Ishikawa (cell line): ENCODE data around the gene NUDT19.
A peak's percentile ranks its signal among the peaks of the same experiment; 100 is the strongest.

Source experiments
- CEBPB ChIP-seq: IDR thresholded peaks from 2 replicates; pipeline ENCODE4 v1.6.1; 2012
- CREB1 ChIP-seq: IDR thresholded peaks from 2 replicates; pipeline ENCODE4 v1.6.1; 2012; ENCODE audit warnings: low read depth
- EGR1 ChIP-seq: IDR thresholded peaks from 2 replicates; pipeline ENCODE4 v1.6.1; 2012
- EP300 ChIP-seq: IDR thresholded peaks from 2 replicates; pipeline ENCODE4 v1.6.1; 2012; ENCODE audit warnings: borderline replicate concordance
- FOXM1 ChIP-seq: IDR thresholded peaks from 2 replicates; pipeline ENCODE4 v1.6.1; 2012; ENCODE audit warnings: low read depth, borderline replicate concordance
- NFIC ChIP-seq: IDR thresholded peaks from 2 replicates; pipeline ENCODE4 v1.6.1; 2012
- RAD21 ChIP-seq: IDR thresholded peaks from 2 replicates; pipeline ENCODE4 v1.6.1; 2012; ENCODE audit warnings: low read depth
- TAF1 ChIP-seq: IDR thresholded peaks from 2 replicates; pipeline ENCODE4 v1.6.1; 2012; ENCODE audit warnings: low read depth, mild to moderate bottlenecking
- TCF12 ChIP-seq: IDR thresholded peaks from 2 replicates; pipeline ENCODE4 v1.6.1; 2012; ENCODE audit warnings: low read depth
- TEAD4 ChIP-seq: IDR thresholded peaks from 2 replicates; pipeline ENCODE4 v1.6.1; 2012
- USF1 ChIP-seq: IDR thresholded peaks from 2 replicates; pipeline ENCODE4 v1.6.1; 2012
- YY1 ChIP-seq: IDR thresholded peaks from 2 replicates; pipeline ENCODE4 v1.6.1; 2012; ENCODE audit warnings: low read depth
- ZBTB7A ChIP-seq: IDR thresholded peaks from 2 replicates; pipeline ENCODE4 v1.6.1; 2012; ENCODE audit warnings: low read depth
- TF ChIP-seq, protein P1 (sequence below): IDR thresholded peaks from 2 replicates; pipeline ENCODE4 v1.6.1; 2012; ENCODE audit warnings: low read depth, mild to moderate bottlenecking
- TF ChIP-seq, protein P2 (sequence below): IDR thresholded peaks from 2 replicates; pipeline ENCODE4 v1.6.1; 2012

NUDT19 gene

DNA sequence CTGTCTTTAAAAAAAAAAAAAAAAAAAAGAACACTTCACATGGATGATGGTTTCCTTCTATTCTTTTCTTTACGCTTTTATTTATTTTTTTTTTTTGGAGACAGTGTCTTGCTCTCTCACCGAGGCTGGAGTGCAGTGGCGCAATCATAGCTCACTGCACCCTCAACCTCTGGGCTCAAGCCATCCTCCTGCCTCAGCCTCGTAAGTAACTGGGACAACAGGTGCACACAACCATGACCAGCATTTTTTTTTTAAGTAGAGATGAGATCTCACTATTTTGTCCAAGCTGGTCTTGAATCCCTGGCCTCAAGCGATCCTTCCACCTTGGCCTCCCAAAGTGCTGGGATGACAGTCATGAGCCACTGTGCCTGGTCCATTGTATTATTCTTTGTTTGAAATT, 41.0 kb upstream of the NUDT19 start:
- TF ChIP-seq USF1 (no peak), YY1 (no peak), TEAD4 (no peak), TAF1 (no peak), EP300 (no peak), TCF12 (no peak), NFIC (no peak), ZBTB7A (no peak), CREB1 (no peak), RAD21 (no peak), CEBPB (no peak), FOXM1 (no peak), EGR1 (no peak)
- TF ChIP-seq, protein P1, sequence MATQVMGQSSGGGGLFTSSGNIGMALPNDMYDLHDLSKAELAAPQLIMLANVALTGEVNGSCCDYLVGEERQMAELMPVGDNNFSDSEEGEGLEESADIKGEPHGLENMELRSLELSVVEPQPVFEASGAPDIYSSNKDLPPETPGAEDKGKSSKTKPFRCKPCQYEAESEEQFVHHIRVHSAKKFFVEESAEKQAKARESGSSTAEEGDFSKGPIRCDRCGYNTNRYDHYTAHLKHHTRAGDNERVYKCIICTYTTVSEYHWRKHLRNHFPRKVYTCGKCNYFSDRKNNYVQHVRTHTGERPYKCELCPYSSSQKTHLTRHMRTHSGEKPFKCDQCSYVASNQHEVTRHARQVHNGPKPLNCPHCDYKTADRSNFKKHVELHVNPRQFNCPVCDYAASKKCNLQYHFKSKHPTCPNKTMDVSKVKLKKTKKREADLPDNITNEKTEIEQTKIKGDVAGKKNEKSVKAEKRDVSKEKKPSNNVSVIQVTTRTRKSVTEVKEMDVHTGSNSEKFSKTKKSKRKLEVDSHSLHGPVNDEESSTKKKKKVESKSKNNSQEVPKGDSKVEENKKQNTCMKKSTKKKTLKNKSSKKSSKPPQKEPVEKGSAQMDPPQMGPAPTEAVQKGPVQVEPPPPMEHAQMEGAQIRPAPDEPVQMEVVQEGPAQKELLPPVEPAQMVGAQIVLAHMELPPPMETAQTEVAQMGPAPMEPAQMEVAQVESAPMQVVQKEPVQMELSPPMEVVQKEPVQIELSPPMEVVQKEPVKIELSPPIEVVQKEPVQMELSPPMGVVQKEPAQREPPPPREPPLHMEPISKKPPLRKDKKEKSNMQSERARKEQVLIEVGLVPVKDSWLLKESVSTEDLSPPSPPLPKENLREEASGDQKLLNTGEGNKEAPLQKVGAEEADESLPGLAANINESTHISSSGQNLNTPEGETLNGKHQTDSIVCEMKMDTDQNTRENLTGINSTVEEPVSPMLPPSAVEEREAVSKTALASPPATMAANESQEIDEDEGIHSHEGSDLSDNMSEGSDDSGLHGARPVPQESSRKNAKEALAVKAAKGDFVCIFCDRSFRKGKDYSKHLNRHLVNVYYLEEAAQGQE = no peak
- TF ChIP-seq, protein P2, sequence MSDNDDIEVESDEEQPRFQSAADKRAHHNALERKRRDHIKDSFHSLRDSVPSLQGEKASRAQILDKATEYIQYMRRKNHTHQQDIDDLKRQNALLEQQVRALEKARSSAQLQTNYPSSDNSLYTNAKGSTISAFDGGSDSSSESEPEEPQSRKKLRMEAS = no peak

GRCh38 chr19:32651729-32652140, 39.9 kb upstream of the NUDT19 start:
- TF ChIP-seq TEAD4 (no peak), FOXM1 (no peak), YY1 (no peak), RAD21 (no peak)
- TF ChIP-seq, protein P1 = no peak
- TF ChIP-seq, protein P2 = no peak

- TF ChIP-seq TCF12 (peak; percentile 58; the same call in 1 of the 2 replicates), TEAD4 (peak; percentile 41; the same call in 1 of the 2 replicates), NFIC (peak; percentile 80)
- TF ChIP-seq, protein P2 = no peak
Observed at GRCh38 chr19:32652894-32653598, 38.6 kb upstream of the NUDT19 start.

DNA sequence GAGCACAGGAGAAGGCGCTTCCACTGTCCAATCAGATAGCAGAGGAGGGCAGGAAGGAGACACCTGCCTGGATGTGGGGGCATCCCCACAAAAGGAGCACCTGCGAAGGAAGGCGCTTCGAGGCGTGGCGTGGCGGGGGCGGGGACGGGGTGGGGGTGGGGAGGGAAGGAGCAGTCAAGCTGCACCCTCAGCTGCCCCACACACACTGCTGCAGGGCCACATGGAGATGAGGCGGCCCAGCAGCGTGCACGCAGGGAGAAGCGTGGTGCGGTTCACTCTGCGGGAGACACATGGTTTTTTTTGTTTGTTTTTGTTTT, 38.1 kb upstream of the NUDT19 start:
- TF ChIP-seq EGR1 (no peak), TEAD4 (no peak)

GRCh38 chr19:32658075-32658474, 33.5 kb upstream of the NUDT19 start:
- no peak for TF ChIP-seq USF1
- no peak for TF ChIP-seq CREB1
- no peak for TF ChIP-seq TCF12
- TF ChIP-seq, protein P1 = no peak
- TF ChIP-seq EGR1 = no peak
- no peak for TF ChIP-seq YY1
- TF ChIP-seq TAF1 = no peak
- TF ChIP-seq, protein P2 = no peak
- no peak for TF ChIP-seq EP300
- TF ChIP-seq FOXM1 = no peak
- TF ChIP-seq CEBPB = no peak
- TF ChIP-seq TEAD4 = no peak
- TF ChIP-seq RAD21 = no peak
- TF ChIP-seq ZBTB7A = no peak
- TF ChIP-seq NFIC = no peak
